Ovary (tissue), 3 donors: ENCODE measurements around the gene PRR36.

Experiments
- CTCF ChIP-seq, 3 donors: fragments of 450-650 bp in 2 of 3; fragments of 200-600 bp in 1 of 3; IDR thresholded peaks; one replicate each; pipeline versions ENCODE4 v1.5.1 to v1.8.0; 2016 to 2022; ENCODE audit warnings: antibody characterized with exemption in 3 of 3, mild to moderate bottlenecking in 1 of 3
- EP300 ChIP-seq: sonication (generic); formaldehyde crosslinking; IDR thresholded peaks from one replicate; pipeline ENCODE4 v1.6.1; 2017; ENCODE audit warnings: antibody characterized with exemption
- POLR2A ChIP-seq: fragments of 450-650 bp; IDR thresholded peaks from one replicate; pipeline ENCODE4 v1.6.1; 2017; ENCODE audit warnings: antibody characterized with exemption, mild to moderate bottlenecking, moderate library complexity
- donor health status: DM: no; HTN: no; CAD: no.

DNA sequence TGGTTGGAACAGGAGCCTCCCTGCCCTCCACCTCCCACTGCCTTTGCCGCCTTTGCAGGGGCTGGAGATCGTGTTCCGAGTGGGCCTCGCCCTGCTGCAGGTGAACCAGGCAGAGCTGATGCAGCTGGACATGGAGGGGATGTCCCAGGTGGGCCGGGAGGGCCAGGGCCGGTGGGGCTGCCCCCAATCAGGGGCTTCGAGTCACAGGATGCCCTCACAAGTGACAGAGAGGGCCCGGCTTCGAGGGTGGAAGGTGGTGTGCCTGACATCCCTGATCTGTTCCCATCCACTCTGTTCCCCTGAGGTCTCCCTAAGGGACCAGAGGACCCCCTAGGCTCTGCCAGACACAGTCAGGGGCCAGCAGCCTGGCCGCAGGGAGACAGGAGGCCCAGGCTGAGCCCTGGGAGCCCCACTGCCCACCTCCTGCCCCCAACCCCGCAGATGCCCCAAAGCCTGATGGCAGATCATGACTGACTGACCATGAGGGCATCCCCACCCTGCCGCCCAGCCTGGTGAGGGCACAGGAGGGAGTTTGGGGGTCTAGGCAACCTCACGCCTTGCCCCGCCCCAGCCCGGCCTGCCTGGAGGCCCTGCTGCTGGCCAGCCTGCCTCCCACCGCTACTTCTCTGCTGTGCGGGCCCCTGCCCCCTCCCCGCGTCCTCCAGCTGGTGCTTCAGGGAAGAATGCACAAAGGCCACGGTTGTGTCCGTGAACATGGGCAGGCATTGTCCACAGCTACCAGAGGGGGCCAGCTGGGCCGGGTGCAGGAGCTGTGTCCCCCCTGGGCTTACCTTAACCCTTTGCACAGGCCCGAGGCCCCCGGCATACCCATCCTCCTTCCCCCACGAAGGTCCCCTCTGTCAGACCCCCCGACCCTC is 22.3 kb downstream of the PRR36 start:
- TF ChIP-seq CTCF (IDR thresholded peaks at IDR 0.05) (no peak), POLR2A (no peak), EP300 (no peak)
